GM04503 (cell line): ENCODE results near the gene PANK1.
"Not testable (repeated sequence)": the region's sequence is repeated elsewhere in the genome, so short reads cannot be mapped to it uniquely, and the experiment has no call there.

Source experiments
- DNase-seq: peaks from one replicate; pipeline ENCODE4 v3.0.0-alpha.2; 2012; ENCODE audit warnings: low read depth

The PANK1 gene

DNA sequence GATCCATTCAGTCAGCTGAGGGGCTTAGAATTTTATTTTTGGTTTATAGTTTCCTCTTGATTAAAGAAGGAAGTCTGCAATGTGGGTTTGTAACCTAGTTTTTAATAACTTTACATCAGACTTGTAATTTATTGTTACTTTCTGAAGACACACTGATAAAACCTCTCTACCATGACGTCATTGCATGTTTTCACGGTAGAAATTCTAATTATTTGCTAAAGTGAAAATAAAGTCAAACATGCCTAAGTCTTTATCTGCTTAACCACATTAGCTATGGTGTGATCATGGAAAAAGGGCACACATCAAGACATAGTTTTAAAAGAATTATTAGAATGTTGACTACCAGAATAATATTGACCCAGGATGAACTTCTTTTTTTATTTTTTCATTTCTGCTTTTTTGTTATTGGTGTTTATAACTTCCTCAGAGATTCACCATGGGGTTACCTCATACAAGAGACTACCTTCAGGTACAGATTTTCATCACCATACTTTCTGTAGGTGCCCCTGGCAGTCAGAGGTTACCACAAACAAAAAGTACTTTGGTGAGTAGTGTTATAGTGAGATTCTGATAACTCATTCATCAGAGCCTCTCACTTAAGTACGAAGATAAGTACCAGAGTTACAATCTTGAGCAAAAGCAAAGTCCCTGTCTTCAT lies 7.0 kb upstream of the PANK1 start:
- no peak for DNase-seq

DNA sequence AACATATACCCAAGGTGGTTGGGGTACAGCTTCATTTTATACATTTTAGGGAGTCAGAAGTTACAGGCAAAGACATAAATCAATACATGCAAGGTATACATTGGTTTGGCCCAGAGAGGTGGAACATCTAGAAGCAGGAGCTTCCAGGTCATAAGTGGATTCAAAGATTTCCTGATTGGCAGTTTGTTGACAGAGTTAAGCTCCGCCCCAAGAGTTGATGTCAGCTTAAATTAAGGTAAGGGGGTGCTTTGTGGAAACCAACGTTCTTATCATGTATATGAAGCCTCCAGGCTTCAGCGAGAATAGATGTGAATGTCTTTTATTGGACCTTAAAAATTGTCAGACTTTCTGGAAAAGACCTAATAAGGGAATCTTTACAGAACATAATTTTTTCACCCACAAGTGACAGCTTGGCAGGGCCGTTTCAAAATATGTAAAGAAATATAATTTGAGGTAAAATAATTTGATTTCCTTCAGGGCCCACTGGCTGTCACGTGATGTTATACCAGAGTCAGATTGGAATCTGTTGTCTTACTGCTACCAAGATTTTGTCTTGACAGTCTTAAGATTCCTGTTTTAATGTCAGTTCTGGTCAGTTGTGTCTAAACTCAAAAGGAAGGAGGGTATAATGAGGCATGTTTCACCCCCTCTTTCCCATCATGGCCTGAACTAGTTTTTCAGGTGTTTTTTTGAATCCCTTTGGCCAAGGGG lies 6.3 kb upstream of the PANK1 start:
- no peak for DNase-seq

DNA sequence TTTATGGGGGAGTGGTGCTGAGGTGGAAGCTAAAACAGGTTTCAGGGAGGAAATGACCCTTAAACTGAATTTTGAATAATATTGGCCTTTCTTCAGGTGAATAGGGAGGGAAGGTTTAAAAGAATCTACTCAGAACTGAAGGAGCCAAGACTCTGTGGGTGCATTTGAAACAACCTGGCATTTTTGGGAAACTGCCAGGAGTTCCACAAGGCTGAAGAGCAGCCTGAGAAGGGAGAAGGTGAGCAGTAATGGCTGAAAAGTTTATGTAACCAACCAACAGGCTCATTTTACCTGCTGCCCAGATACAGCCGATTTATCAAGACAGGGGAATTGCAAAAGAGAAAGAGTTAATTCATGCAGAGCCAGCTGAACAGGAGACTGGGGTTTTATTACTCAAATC lies 4.0 kb upstream of the PANK1 start:
- no peak for DNase-seq

DNA sequence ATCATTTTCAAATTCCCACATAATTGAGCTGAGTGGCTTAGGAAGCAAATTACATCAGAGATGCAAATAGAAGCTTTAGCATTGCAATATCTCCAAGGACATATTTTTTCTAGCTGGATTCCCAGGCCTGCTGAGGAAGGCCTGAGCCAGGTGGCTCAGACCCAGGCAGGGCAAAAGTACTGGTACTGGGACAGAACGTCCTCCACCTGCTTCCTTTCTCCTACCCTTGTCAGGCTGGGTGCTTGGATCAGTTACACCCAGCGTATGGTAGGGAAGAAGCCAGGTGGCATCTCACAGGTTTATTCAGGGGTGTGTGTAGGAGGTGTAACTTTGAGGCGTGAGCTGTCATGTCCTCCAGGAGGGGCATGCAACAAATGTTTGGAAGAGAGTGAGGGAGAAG lies 3.0 kb upstream of the PANK1 start:
- no peak for DNase-seq

DNA sequence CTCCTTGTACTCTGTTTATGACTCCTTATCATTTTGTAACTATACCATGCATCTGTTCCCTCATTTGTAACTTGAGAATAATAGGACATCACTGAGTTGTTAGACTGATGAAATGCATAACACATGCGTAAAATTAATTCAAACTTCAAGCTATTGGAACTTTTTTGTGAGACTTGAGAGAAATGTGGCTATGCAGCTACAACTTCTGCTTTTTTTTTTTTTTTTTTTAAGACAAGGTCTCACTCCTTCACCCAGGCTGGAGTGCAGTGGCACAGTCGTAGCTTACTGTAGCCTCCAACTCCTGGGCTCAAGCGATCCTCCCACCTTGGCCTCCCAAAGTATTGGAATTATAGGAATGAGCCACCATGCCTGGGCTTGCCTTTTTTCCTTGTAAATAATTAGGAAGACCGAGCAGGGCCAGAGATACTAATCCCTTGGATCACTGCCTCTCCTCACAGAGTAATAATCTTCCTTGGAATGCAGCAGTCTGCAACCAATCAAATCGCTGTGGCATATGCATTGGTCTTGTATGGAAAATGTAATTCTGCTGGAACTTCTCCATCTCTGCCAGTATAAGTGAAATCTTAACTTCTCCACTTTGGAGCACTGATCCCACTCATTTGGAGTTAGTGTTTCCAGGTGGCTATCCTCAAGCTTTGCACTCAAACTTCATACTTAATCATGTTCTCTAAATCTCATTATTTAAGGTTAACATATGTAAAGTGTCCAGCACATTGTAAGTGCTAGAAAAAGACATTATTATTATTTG lies 2.0 kb upstream of the PANK1 start:
- no peak for DNase-seq

DNA sequence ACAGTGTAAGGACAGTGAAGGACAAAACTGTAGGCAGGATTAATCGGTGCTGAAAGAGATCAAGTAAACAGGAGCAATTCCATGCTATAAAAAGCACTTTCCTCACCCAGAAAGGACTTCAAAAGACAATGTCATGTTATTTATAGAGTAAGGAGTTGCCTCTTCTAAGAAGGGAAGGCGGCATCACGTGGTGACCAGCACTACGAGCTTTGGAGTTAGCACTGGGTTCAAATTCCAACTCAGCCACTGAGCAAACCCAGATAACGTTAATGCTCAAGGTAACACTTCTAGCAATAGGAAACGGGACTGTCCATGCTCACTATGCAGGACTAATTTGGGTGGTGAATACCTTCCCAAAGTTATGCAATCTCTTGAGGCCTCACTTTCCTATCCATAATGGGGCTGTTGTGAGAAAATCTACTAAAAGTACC lies 715 bp upstream of the PANK1 start:
- no peak for DNase-seq

DNA sequence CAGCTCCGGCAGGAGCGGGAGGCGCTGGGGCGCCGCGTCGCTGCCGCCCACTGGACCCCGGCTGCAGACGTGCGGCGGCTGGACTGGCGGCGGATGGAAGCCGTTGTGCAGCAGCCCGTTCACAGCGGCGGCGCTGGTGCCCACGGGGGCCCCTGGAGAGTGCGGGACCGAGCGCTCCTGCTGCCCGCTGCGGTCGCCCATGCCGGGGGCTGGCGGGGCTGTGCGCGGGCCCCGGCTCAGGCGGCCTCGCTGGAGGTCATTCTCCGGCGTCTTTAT lies 413 bp downstream of the PANK1 start:
- DNase-seq, result no peak

DNA sequence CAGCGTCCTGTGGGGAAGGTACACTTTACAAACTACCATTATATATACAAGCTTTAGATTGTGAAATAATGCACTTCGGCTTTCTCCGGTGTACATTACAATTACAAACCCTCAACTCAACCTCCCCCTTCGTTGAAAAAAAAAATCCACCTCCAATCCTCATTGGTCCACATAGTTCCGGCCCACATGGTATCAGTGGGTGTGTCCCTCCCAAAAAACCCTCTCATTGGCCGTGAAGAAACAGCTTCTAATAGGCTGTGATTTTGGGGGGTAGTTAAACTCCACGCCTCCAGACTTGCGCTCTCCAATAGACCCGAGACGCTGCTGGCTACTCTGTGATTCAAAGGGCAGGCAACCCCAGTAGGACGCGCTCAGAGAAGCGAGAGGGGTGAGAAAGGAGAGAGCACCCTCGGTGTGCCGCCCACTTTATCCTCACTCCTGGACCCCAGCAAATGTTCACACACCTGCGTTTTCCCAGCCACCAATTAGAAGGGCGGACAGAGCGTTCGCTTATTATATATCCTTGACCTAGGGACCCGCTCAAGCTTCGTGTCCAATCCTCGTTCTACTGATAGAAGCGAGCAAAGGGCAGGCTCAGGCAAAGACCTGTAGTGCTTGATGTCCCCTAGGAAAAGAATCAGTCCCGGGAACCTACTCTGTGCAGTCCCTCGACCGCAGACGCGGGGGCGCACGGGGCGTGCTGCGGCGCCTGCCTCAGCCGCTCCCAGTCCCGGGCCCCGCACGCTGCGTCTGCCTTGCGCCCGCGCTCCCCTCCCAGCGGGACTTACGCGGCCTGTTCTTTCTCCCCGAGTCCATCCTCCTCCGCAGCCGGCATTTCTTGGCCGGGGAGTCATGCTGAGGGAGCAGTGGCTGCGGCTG lies 991 bp downstream of the PANK1 start:
- peak; percentile 88 for DNase-seq

DNA sequence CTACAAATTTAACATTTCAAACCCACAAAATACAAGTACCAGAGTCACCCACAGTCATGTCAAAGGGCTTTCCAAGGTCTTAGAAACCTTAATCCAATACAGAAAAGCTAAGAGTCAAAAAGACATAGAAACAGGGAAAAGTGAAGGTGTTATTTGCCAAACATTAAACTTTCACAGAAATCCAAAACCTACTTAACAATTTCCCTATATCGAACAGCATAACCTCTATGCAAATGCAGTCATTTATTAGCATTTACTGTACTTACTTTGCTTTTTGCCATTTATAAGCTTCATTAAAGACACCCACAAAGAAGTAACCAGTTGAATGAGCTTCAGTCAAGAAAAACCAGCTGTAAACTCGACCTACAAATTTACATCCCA lies 1.6 kb downstream of the PANK1 start:
- DNase-seq, result no peak

DNA sequence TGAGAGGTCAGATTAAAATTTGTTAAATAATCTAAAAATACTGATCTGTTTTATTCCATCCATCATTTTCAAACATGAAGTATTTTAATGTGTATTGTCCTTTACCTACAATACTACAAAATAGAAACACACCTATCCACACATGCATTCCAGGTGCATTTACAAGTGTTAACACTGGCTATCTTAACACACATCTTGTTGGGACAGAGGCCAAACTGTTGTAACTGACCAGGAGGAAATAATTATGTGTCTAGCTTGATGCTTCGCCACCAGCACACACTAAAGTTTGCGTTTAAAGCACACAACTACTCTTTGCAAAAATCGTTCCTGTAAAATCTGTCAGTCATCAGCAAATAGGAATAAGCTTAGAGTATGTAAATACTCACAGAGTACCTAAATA lies 2.8 kb downstream of the PANK1 start:
- DNase-seq, result no peak

DNA sequence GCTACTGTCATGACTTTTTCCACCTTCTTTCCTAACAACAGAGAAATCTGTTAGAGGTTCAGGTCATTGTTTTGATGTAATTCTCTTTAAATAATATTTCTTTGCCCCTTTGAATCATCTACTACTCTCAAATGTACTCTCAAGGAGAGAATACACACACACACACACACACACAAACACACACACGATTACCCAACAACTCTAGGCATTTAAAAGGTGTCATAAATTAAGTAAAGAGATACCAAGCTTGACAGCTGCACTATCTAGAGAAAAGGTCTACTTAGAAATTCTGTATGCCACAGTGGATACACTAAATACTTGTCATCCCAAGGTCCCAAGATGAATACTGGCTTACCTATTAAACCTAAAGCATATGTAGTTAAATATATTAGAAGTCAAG lies 4.8 kb downstream of the PANK1 start:
- no peak for DNase-seq

DNA sequence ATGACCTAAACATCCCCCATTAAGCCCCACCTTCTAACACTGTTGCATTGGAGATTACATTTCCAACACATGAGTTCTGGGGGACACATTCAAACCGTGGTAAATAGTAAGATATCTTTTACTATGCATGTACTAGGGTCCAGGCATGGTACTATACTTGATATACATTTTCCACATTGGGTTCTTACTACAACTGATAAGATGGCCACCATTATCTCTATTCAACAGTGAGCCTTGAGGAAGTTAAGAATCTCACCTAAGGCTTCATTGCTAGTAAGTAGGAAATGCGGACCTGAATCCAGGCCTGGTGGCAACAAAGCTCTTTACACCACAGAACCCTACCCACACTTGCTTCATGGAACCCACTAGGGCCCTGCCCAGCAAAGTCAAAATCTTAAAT lies 5.7 kb downstream of the PANK1 start:
- DNase-seq, result no peak

DNA sequence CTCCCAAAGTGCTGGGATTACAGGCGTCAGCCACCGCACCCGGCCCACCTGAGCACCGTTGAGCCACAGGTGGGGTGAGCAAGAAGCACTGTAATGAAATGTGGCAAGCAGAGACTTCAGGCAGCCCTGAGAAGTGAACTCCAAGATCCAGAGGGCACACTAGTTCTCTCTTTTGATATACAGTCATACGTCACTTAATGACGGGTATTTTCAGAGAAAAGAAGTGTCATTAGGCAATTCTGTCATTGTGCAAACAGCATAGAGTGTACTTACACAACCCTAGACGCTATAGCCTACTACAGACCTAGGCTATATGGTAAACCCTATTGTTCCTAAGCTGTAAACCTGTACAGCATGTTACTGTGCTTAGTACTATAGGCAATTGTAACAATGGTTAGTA lies 7.9 kb downstream of the PANK1 start:
- no peak for DNase-seq

DNA sequence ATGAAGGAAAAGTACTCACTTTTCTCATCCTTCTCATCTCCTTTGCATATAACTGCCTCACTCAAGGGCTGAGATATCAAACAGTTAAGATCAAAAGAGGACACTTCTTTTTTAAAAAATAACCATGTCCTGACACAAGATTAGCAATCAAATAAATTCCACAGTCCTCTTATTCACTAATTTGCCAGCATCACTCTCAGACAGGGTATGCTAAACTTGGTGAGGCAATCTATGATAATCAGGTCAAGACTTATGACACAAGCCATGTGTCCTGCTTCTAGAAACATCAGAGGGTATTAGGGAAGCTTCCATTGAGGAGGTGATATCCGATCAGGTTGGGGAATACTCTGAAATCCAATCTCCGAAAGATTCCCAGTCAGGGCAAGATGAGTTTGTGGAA lies 10.4 kb downstream of the PANK1 start:
- no peak for DNase-seq

DNA sequence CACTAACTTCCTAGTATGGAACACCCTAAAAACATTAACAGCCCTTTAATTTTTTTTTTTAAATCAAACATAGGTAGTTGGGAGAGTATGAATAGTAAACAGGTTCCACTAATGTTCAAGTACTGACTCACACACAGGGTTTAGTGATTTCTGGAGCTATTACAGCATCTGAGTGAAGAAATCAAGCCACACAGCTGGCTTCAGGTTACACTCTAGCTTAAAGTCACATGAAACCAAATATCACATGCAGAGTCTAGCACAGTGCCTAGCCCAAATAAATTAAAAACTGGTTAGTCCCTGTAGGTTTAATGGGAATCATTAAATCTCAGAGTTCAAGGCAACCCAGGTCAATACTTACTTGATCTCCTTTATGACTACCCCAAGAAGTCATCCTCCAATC lies 11.6 kb downstream of the PANK1 start:
- peak; percentile 44 for DNase-seq

DNA sequence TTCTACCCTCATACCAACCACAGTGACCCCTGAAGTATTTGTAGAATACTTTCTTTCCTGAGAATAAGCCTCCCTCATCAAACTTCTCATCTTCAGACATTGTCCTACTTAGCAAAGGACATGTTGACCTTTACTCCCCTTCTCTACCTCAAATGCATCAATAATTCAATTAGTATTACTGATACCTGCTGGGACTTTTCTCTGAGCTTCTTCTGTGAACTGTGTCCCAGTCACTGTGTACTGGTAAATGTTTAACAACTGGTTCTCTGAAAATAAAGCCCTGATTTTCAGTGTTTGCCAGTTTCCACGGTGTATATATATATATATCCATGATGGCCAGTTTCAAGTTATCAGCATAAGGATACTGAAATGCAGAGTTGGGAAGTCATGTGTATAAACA lies 12.2 kb downstream of the PANK1 start:
- no peak for DNase-seq

DNA sequence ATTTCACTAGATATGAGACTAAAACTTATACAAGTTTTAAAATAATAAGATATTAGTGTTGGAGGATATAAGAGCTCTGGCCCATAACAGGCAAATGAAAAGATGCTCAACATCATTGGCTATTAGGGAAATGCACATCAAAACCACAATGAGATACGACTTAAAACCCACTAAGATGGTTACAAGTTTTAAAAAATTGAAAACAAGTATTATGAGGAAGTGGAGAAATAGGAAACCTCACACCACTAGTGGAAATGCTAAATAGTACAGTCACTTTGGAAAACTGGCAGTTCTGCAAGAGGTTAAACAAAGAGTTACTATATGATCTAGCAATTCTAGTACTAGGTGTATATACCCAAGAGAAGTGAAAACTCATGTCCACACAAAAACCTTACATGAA lies 17.2 kb downstream of the PANK1 start:
- no peak for DNase-seq

DNA sequence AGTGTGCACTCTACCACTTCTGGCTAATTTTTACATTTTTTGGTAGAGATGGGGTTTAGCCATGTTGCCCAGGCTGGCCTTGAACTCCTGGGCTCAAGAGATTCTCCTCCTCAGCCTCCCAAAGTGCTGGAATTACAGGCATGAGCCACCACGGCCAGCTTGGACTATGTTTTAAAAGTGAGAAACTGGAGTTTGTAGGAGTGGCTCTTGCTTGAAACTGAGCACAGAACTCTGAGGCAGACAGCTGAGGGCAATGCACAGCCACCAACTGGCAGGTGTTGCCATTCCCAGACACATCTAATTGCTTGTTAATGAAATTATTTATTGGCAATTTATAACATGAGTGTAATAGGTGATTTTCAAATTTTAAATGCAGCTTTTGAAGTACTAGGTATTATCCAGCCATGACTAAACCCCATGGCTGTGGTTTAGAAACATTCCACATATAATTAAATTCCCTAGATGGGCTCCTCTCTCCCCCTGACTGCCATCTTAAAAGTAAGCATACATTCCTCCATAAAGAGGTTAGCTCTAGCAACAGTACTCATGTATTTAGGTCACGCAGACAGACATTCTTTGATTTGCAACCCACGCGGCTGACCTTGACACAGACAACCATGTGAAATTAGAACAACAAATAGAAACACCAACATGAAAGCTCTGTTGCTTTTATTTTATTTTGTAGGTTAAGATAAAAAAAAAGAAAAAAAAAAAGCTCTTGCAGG lies 19.8 kb downstream of the PANK1 start:
- no peak for DNase-seq

DNA sequence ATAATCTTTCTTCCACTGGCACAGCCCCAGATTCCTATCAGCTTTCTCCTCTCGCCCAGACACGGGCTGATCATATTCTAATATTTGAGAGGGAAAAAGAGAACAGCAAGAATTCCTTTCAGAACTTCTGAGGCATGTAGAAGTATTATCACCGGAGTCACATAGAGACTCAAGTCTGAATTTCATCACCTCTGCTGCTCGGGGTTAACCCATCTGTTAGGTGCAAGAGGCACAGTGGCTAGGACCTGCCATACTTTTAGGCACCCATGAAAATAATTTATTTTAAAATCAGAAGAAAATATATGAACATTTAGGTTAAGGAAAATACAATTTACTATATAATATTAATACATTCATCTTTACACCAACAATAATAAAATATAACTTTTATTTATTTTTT lies 21.0 kb downstream of the PANK1 start:
- no peak for DNase-seq

DNA sequence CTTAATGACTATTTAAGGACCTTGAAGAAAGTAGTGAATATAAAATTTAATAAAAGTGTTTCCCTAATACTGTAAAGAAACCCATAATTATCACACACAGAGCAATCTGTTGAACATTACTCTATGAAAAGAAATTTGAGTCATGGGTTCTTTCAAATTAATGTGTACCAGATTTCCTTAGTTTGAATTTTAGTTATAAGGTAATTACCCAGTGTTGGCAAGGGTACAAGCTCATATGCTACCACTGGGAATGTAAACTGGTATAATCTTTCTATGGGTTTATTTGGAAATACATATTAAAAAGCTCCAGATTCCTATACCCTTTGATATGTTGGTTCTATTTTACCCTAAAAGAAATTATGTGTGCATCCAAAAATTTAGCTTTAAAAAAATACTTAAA lies 22.9 kb downstream of the PANK1 start:
- DNase-seq, result no peak

DNA sequence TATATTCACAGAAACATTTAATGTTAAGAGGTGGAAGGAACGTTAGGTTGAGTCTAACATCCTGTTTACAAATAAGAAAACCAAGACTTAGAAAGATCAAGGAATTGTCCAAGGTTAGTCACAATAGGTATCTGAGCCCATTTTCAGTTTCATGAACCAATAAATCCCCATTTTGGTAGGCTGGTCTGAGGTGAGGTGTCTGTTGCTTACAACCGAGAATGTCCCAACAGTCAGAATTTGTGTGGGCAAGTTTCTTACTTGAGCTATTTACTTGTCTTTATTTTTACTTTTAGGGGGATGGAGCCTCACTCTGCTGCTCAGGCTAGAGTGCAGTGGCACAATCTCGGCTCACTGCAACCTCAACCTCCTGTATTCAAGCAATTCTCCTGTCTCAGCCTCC lies 23.6 kb downstream of the PANK1 start:
- no peak for DNase-seq

DNA sequence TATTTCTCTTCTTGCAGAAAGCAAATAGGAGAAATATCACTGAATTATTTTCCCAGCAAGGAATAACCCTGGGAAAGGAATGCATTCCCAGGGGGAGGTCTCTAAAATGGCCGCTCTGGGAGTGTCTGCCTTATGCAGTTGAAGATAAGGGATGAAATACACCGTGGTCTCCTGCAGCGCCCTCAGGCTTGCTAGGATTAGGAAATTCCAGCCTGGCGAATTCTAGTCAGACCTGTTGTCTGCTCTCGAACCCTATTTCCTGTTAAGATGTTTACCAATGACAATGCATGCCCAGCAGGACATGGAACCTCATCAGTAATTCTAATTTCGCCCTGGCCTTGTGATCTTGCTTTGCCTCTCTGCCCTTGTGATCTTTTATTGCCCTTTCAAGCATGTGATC lies 24.7 kb downstream of the PANK1 start:
- not testable (repeated sequence) for DNase-seq
